Heart left ventricle (tissue), 16 donors: ENCODE measurements around the gene CACNA1C. TPM values are rescaled to one million over a fixed set of nuclear protein-coding genes. Genes with fewer than 3 reads are reported as not detected.

ENCODE experiments used
- ATAC-seq, 4 donors: fragments of 200-7000 bp; cut with Tn5 transposase; one replicate each; pipeline ENCODE4 v1.9.1; 2020 to 2022; ENCODE audit warnings: moderate library complexity in 4 of 4, mild to moderate bottlenecking in 3 of 4, moderate number of reproducible peaks in 1 of 4
- DNase-seq, 5 donors: peaks; one replicate each; pipeline ENCODE4 v3.0.0-alpha.2; 2020
- H3K27ac ChIP-seq, 12 donors: fragments of 200-600 bp; sonication (generic) in 4 of 12; one replicate each; pipeline versions ENCODE4 v1.5.0 to v1.8.0; 2016 to 2022; ENCODE audit warnings: mild to moderate bottlenecking in 2 of 12
- H3K27me3 ChIP-seq, 9 donors: fragments of 200-600 bp; sonication (generic) in 2 of 9; one replicate each; pipeline versions ENCODE4 v1.5.1 to v1.8.0; 2016 to 2022; ENCODE audit warnings: mild to moderate bottlenecking in 3 of 9
- H3K36me3 ChIP-seq, 9 donors: fragments of 200-600 bp; sonication (generic) in 2 of 9; one replicate each; pipeline versions ENCODE4 v1.5.0 to v1.8.0; 2018 to 2022; ENCODE audit warnings: mild to moderate bottlenecking in 2 of 9
- H3K4me1 ChIP-seq, 12 donors: fragments of 200-600 bp; sonication (generic) in 4 of 12; one replicate each; pipeline versions ENCODE4 v1.5.0 to v1.8.0; 2016 to 2022; ENCODE audit warnings: mild to moderate bottlenecking in 3 of 12
- H3K4me3 ChIP-seq, 12 donors: fragments of 200-600 bp; sonication (generic) in 4 of 12; one replicate each; pipeline versions ENCODE4 v1.5.0 to v1.8.0; 2017 to 2022; ENCODE audit warnings: mild to moderate bottlenecking in 9 of 12, moderate library complexity in 4 of 12
- H3K9me3 ChIP-seq, 12 donors: fragments of 200-600 bp; sonication (generic) in 4 of 12; one replicate each; pipeline versions ENCODE4 v1.5.0 to v1.8.0; 2016 to 2022; ENCODE audit warnings: mild to moderate bottlenecking in 1 of 12
- POLR2A ChIP-seq, 2 donors: fragments of 450-650 bp; IDR thresholded peaks; one replicate each; pipeline ENCODE4 v1.6.1; 2017; ENCODE audit warnings: antibody characterized with exemption in 2 of 2, mild to moderate bottlenecking in 2 of 2, moderate library complexity in 2 of 2
- WGBS, 4 donors: extraction: QIAGEN DNeasy Blood & Tissue Kit in 2 of 4; methylation state at CpG; one replicate each; pipeline versions ENCODE4 v1.1.5 to v1.1.7; 2013 to 2018; 5-methylcytosine and 5-hydroxymethylcytosine counted together
- intact Hi-C, 10 donors: fragments of 100-400 bp; cut with DNase I; formaldehyde crosslinking; loops; one replicate each; pipeline versions ENCODE4 v1.11.1 to v1.14.2; 2022
- polyA plus RNA-seq, 2 donors: library from polyadenylated mRNA; stranded (reverse); fragments of 200-250 nt; gene quantifications; one replicate each; pipeline ENCODE4 v1.2.3, GENCODE V29; 2013
- total RNA-seq, 9 donors: library from RNA; depleted of rRNA in 2 of 9; stranded (reverse); fragments of >200 nt in 2 of 9; fragmentation: NEBNext Ultra II Directional in 3 of 9; extraction: Animal tissue kit (Norgen Biotek cat#: 25700) in 3 of 9; gene quantifications; one replicate each; pipeline versions ENCODE4 v1.1.0 to v1.2.4, GENCODE V29; 2016 to 2023
- TF ChIP-seq, protein P1 (sequence below), 12 donors: fragments of 200-600 bp; sonication (generic) in 4 of 12; IDR thresholded peaks; one replicate each; pipeline versions ENCODE4 v1.5.0 to v1.8.0; 2018 to 2022; ENCODE audit warnings: antibody characterized with exemption in 12 of 12, mild to moderate bottlenecking in 5 of 12
- donor health status: ischemic (EF 13 %, LVEDD 7.1; RV severe dilation, severe dysfunction).
- donor health status: healthy with polysubstance abuse.
- donor health status: DM: no; HTN: yes; CAD: no.
- donor health status: DM: no; HTN: no; CAD: no.
- donor health status: ischemic (EF 25% LVEDD 6.9; RV normal size, moderate dysfunction).
- donor health status: ischemic (EF 25% LVEDD 5.7; RV mildly dilated, moderate dysfunction).
- donor health status: healthy.
- donor health status: DM: yes; HTN: yes; CAD: no.
- donor health status: ischemic (EF 35%, LVEDD 5.7; RV mildly dilated, moderate dysfunction).
- donor health status: nonischemic (EF 11% LVEDD 7.7; RV severe dilation, severe dysfunction).
- donor health status: DM: yes; HTN: yes; CAD: no.
- donor health status: PGD.
- donor health status: ischemic (EF 29% LVEDD 5.4; RV normal size, mild dysfunction).
- donor health status: nonischemic (EF 23%, LVEDD 6.1; RV moderate dilation, normal function).

The CACNA1C gene
- total and polyA plus RNA-seq, 11 donors, result 41.9 to 196 (median 164) TPM

DNA sequence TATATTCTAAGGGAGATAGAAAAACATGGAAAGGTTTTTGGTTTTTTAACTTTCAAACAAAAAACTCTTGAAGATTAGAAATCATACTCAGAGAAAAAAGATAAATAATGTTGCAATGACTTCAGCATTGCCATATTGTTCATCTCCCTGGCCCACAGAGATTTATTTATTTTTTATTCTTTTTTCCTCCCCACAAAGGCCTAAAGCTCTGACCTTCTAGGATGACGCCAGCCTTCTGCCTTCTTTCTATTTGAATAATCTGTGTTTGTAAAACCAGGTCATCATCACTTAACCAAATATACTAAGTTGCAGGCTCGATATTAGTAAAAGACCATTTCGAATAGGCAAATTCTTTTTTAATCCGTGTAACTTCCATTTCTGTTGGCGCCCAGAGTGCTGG lies 44.1 kb upstream of the CACNA1C start:
- 79 to 87% (median 83%) methylated on average over 5 of the region's 5 CpGs for WGBS, 4 donors
- peaks cover 4 to 56% (median 25%) of the 10 kb centered on the region in 12 donors for H3K4me1 ChIP-seq
- TF ChIP-seq, protein P1, sequence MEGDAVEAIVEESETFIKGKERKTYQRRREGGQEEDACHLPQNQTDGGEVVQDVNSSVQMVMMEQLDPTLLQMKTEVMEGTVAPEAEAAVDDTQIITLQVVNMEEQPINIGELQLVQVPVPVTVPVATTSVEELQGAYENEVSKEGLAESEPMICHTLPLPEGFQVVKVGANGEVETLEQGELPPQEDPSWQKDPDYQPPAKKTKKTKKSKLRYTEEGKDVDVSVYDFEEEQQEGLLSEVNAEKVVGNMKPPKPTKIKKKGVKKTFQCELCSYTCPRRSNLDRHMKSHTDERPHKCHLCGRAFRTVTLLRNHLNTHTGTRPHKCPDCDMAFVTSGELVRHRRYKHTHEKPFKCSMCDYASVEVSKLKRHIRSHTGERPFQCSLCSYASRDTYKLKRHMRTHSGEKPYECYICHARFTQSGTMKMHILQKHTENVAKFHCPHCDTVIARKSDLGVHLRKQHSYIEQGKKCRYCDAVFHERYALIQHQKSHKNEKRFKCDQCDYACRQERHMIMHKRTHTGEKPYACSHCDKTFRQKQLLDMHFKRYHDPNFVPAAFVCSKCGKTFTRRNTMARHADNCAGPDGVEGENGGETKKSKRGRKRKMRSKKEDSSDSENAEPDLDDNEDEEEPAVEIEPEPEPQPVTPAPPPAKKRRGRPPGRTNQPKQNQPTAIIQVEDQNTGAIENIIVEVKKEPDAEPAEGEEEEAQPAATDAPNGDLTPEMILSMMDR (IDR thresholded peaks at IDR 0.05), result no peak
- no peak for TF ChIP-seq POLR2A (IDR thresholded peaks at IDR 0.05)

DNA sequence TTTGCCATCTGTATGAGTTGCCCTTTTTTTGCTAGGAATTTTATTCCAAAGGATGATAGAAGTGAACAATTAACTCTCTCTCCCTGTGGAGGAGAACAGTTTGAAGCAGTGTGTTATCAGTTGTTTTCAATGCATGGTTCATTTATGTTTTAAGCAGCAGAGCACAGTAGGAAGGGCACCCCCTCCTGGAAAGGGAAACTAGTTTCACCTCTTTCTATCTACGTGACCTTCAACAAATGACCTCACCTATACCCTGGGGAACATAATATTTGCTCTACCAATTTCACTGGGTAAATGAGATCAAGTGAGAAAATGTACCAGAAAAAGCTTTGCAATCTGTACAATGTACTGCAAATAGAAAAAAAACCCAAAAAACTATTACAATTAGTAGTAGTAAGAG lies 43.2 kb upstream of the CACNA1C start:
- Histone ChIP-seq H3K27me3 (no peaks in the 10 kb centered on the region), H3K9me3 (no peaks in the 10 kb centered on the region), H3K36me3 (no peaks in the 10 kb centered on the region), H3K27ac (peak overlapping the region in 1 of 12 donors; percentile 32), H3K4me1 (peaks cover 10 to 62% (median 31%) of the 10 kb centered on the region in 12 donors), H3K4me3 (no peak overlapping the region)
- intact Hi-C loops, result no loop called here
- TF ChIP-seq POLR2A (IDR thresholded peaks at IDR 0.05), result no peak
- TF ChIP-seq, protein P1 (IDR thresholded peaks at IDR 0.05), result peak in 1 of 12 donors; percentile 7
- ATAC-seq (no peak), DNase-seq (no peak)
- WGBS, 4 donors, result 44 to 52% (median 45%) methylated on average over 1 of the region's 1 CpG

More for the DNA sequence above, 44.1 kb upstream of the CACNA1C start:
- DNase-seq (no peak), ATAC-seq (no peak)
- H3K4me3 ChIP-seq, result no peak overlapping the region
- H3K36me3 ChIP-seq, result no peaks in the 10 kb centered on the region
- intact Hi-C loops, result no loop called here
- peak overlapping the region in 1 of 12 donors; percentile 32 for H3K27ac ChIP-seq
- no peaks in the 10 kb centered on the region for H3K9me3 ChIP-seq
- no peaks in the 10 kb centered on the region for H3K27me3 ChIP-seq

DNA sequence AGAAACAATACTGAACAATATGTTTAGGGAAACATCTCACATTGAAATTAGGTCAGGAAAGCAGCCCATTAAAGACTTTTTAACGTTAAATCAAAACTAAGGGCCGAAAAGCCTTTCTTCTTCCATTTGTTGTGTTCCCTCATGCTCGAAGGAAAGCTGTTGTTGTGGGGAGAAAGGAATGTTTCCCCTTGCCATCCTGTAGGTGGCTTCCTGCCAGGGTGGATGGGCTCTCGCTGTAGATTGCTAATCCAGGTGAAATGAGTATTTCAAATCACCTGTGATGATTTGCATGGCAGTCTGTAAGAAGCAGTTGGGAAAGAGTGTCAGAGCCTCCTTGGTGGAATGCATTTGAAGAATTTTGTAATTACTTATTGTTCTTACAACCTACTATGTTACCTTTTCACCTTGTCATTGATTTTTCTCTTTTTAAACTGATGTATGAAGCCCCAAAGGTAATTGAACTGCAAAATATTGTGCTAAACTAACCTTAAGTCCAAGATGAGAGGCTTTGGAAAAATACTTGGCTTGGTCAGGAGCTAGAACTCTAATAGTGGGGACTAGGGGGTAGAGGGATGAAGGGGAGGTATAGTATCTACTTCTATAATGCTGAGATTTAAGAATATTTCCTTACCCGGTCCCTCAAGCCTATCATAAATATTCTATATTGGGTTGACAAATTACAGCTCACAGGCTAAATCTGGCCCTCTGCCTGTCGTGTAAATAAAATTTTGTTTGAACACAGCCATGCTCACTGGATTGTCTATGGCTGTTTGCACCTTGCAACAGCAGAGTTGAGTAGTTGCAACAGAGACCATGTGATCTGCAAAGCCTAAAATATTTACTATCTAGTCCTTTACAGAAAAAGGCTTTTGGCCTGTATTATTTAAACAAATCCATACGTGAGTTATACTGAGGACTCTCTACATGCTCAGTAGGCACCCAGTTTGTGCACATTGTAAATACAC lies 40.9 kb upstream of the CACNA1C start:
- intact Hi-C loops, result no loop called here
- WGBS, 4 donors, result 59 to 75% (median 68%) methylated on average over 7 of the region's 7 CpGs
- TF ChIP-seq, protein P1 (IDR thresholded peaks at IDR 0.05), result no peak
- TF ChIP-seq POLR2A (IDR thresholded peaks at IDR 0.05), result no peak
- Histone ChIP-seq H3K9me3 (no peaks in the 10 kb centered on the region), H3K27ac (peak overlapping the region in 8 of 12 donors; percentile 58 to 77 (median 72)), H3K27me3 (no peaks in the 10 kb centered on the region), H3K36me3 (no peaks in the 10 kb centered on the region), H3K4me1 (peaks cover 11 to 75% (median 38%) of the 10 kb centered on the region in 12 donors), H3K4me3 (no peak overlapping the region)
- ATAC-seq (no peak), DNase-seq (no peak)

DNA sequence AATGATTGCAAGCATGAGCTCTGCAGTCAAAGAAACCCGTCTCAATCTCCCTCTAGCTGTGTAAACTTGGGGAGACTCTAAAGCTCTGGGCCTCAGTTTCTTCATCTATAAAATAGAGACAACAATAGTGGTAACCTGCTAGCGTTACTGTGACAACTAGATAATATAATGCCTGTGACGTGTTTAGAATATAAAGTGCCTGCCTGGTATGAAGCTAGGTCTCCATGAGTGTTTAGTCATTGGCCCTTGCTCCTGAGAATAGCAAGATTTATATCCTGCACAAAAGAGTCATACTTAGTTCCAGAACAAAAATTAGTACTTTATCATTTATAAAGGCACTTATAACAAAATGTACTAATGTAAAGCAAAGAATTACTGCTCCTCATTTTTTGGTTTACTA lies 39.7 kb upstream of the CACNA1C start:
- Histone ChIP-seq H3K27ac (peak overlapping the region in 11 of 12 donors; percentile 58 to 77 (median 71)), H3K9me3 (no peaks in the 10 kb centered on the region), H3K27me3 (no peaks in the 10 kb centered on the region), H3K36me3 (no peaks in the 10 kb centered on the region), H3K4me3 (no peak overlapping the region), H3K4me1 (peaks cover 11 to 84% (median 47%) of the 10 kb centered on the region in 12 donors)
- intact Hi-C loops, result no loop called here
- DNase-seq, result no peak
- no peak for ATAC-seq
- TF ChIP-seq POLR2A (IDR thresholded peaks at IDR 0.05), result no peak
- TF ChIP-seq, protein P1 (IDR thresholded peaks at IDR 0.05), result no peak
- WGBS, 4 donors, result 54 to 62% (median 58%) methylated on average over 3 of the region's 3 CpGs
